ENCODE measurements around the gene CLNK. TPM values are rescaled to one million over a fixed set of nuclear protein-coding genes. Genes with fewer than 3 reads are reported as not detected.

CLNK gene
- polyA plus RNA-seq, 4 donors: 0.62 to 1.6 (median 0.74) TPM

DNA sequence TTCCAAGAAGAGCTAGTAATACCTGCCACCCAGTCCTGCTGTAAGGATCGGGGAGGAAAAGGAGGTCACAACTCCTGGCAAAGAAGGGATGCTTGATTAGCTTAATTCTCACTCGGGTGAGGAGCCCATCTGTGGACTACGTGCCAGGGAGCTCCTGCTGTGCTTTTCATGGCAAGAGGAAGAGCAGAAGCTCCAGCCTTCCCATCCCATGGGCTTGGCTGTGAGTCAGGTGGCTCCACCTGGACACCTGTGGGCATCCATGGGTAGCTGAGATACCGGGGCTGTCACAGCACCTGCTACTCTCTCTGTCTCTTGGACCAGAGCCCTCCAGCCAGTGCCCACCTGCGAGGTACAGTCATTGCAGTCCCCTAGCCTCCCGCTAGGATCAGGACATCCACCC lies 18.0 kb downstream of the CLNK start:
- DNase-seq (ENCODE audit: low read depth in 4 of 4, low spot score in 2 of 4): no peak

GRCh38 chr4:10664408-10664807 lies 20.2 kb downstream of the CLNK start:
- DNase-seq (ENCODE audit: low read depth in 4 of 4, low spot score in 2 of 4): no peak

DNA sequence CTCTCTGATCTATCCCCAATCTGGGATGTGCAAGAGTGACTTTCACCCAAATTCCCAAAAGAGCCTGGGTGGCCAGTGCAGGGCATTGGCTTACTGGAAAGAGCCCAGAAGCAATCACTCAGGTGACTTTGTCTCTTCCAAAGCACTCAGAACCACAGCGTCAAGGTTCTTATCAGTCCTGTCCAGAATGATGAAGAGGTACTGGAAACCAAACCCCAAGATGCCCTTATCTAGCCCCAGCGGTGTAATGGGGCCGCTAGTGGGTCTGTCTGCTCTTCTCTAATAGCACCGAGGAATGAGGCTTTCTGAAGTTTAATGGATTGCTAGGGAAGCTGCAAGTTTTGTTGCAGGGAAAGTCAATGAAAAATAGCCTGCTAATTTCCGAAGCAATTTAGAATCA lies 21.6 kb downstream of the CLNK start:
- DNase-seq (ENCODE audit: low read depth in 4 of 4, low spot score in 2 of 4): no peak

DNA sequence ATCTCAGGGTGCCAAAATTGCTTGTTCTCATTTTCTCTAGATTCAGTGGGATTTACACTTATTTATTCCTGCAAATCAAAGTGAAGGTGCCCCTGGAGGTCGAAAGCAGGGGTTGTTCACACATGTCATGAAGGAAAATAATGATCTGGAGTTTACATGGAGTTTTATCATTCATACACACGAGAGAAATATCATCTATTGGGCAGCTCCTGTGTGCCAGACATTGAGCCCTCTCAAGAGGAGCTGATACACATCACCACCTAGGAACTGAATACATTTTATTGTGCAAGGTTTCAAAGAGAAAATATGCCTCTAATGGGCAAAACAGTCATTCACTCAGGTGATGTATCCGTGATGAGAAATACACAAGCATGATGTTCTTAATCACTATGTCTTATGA lies 23.5 kb downstream of the CLNK start:
- DNase-seq (ENCODE audit: low read depth in 4 of 4, low spot score in 2 of 4): no peak

DNA sequence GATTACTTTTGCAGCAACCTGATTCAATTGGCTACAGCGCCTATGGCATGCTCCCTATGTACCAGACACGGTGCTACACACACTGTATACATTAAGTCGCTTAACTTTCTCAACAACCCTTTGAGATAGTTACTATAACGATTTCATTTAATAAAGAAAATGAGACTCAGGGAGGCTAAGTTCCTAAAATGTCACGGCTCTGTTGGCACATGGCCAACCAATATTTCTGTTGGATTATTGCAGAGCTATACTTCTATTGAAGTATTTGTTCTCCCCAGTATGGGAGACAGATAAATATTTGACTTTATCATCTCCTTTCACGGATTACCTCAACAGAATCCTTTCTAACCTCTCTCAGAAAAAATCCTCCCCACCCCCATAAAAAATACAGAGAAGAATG lies 25.3 kb downstream of the CLNK start:
- no peak for DNase-seq (ENCODE audit: low read depth in 4 of 4, low spot score in 2 of 4)

DNA sequence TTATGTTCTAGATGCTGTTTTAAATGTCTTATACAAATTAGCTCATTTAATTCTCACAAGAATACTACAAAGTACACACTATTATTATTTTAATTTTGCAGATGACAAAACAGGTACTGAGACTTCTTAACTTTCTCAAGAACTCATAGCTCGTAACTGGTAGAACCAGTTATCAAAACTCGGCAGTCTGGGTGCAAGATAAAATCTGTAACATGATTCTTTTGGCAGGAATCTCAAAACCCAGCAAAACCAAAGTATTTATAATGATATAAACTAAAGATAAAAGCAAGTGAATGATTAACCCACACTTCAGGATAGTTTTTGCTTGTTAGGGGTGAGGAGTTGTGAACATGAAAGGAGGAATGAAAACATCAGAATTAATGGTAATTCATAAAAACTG lies 27.6 kb downstream of the CLNK start:
- no peak for DNase-seq (ENCODE audit: low read depth in 4 of 4, low spot score in 2 of 4)

GRCh38 chr4:10656420-10656819 lies 28.1 kb downstream of the CLNK start:
- no peak for DNase-seq (ENCODE audit: low read depth in 4 of 4, low spot score in 2 of 4)

DNA sequence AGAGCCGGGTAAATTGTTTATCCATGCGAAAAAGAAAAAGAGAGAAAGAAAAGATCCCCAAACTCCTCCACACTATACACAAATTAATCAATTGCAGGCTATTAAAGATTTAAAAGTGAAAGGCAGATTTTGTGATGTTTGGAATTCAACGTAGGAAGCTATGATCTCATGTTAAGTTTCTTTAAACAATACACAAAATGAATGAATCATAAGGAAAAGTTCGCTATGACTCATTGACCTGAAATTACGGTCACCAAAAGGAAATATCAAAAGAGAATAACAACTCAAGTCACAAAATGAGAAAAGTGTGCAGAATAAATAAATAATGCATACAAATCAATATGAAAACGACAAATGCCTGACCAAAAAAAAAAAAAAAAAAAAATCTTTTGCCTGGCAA lies 28.6 kb downstream of the CLNK start:
- DNase-seq (ENCODE audit: low read depth in 4 of 4, low spot score in 2 of 4): no peak

GRCh38 chr4:10648479-10648878 lies 36.1 kb downstream of the CLNK start:
- no peak for DNase-seq (ENCODE audit: low read depth in 4 of 4, low spot score in 2 of 4)

- no peak for DNase-seq (ENCODE audit: low read depth in 4 of 4, low spot score in 2 of 4)
Measured at GRCh38 chr4:10647846-10648245, 36.7 kb downstream of the CLNK start.

DNA sequence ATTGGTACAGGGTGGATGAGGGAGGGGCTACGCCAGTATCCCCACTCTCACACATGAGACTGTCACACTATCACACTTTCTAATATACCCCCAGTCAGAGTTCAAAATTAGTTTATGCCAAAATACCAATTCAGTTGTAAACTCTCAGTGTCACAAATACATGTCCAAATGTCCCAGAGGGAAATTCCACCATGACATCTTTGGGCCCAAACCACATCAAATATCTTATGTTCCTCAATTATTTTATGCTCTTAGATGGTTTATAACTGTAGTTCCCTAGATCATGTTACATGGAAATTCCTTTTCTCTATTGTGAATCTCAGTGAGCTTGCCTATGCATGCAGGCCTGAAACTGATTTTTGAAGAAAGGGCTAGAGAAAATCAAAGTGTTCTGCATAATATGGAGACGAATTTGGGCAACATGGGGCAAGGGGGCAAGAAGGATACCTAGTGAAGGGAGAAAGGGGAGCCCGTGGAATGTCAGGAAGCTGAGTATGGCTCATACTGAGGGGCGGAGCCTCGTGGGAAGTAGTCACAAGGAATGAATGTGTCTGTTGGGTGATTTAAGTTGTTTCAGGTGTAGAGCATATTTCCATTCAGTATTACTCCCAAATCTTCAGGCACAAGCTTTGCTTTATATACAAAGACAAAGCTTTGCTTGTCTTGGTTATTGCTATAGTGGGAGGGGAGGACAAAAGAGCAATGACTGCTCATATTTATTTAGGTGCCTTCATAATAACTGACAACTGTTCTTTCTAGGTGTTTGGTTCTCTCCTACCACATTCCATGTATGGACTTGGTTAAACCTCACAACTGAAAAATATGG lies 40.8 kb downstream of the CLNK start:
- no peak for DNase-seq (ENCODE audit: low read depth in 4 of 4, low spot score in 2 of 4)

DNA sequence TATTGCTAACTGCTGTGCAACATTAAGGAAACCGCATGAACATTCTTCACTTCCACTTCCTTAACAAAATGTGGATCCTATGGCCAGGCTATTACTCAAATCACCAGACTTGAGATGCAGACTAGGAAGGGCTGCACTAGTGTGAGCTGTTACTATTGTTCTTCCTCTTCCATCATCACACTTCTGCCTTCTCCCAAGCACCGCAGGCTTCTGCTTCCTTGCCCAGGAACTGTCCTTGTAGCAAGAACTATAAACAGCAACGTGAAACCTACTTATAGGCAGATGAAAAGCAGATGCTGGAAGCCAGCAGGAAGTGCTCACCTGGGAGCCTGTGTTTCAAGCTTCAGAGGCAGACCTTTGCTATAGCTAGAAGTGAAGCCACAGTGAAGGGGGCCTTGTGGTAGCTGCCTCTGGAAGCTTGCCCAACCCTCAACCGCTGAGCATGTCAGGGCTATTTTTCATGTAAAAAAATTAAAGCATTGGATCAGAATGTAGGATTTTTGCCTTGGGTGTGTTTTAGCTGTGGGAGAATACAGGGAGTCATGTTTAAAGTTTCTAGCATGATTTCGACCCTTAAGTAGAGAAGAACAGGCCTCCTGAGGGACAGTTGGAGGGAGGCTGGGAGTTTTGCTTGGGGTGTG lies 43.9 kb downstream of the CLNK start:
- no peak for DNase-seq (ENCODE audit: low read depth in 4 of 4, low spot score in 2 of 4)

DNA sequence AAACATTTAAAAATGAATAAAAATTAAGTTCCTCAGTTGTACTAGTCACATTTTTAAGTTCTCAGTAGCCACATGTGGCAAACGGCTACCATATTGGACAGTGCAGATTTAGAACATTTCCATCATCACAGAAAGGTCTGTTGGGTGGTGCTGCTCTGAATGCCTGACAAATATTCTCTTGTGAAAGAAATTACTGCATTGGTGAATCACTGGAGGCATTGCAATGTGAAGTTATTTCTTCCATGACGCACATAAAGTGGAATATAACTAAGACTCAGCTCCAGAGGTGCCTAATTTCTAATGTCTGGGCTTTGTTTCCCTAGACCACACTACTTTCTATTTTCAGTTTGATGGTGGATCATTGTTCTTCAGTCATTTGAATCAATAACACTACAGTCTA lies 44.9 kb downstream of the CLNK start:
- no peak for DNase-seq (ENCODE audit: low read depth in 4 of 4, low spot score in 2 of 4)

GRCh38 chr4:10639100-10639499 lies 45.5 kb downstream of the CLNK start:
- no peak for DNase-seq (ENCODE audit: low read depth in 4 of 4, low spot score in 2 of 4)

- DNase-seq (ENCODE audit: low read depth in 4 of 4, low spot score in 2 of 4): no peak
Measured at GRCh38 chr4:10635091-10635490, 49.5 kb downstream of the CLNK start.

DNA sequence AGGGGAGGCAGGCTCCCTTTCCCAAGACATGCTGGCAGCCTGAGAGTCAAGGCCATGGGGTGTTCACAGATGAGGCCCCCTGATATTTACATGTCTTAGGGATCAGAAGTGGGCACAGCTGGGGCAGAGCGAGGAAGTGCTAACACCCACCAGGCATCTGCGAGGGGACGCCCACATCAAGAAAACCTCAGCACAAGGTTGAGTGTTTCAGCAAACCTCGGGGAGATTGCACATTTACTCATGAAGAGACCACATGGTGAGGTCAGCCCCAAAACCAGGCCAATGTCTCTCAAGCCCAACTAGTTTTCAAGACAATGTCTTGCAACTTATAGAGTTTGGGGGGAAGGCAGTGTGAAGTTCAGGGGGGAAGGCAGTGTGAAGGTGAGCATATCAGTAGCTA lies 55.2 kb downstream of the CLNK start:
- no peak for DNase-seq (ENCODE audit: low read depth in 4 of 4, low spot score in 2 of 4)

DNA sequence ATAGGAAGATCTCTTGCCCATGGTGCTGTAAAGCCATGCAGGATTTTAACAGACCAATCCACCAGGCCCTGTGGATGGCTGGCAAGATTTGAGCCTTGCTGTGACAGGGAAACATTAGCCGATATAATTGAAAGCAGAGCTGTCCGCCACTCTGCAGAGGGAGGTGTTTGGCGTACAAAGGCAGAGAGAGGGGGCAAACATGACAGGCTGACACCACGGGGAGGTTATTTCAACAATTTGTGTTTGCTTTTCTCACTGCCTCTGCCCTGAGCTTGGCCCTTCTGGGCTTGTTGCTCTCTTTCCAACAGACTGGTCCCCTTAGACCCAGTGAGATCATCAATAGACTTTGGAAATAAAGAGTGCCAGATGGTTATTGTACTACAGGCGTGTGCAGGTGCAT lies 59.4 kb downstream of the CLNK start:
- DNase-seq (ENCODE audit: low read depth in 4 of 4, low spot score in 2 of 4): no peak

DNA sequence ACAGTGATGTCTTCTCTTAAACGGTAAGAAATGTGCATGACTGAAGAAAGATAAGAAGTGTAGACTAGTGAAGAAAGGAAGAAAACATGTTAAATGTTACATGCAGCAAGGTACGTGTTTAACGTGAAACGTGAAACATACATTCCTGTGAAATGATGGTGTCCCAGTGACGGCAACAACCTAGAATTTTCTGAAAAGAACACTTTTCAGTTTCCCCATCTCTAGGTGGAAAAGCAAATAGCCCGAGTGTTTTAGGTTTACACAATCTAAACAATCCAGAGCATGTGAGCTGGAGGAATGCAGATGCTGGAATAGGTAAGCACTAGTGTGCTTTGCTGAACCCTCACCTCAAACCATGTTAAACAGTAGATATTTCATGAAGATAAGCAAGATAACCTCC lies 60.7 kb downstream of the CLNK start:
- no peak for DNase-seq (ENCODE audit: low read depth in 4 of 4, low spot score in 2 of 4)

DNA sequence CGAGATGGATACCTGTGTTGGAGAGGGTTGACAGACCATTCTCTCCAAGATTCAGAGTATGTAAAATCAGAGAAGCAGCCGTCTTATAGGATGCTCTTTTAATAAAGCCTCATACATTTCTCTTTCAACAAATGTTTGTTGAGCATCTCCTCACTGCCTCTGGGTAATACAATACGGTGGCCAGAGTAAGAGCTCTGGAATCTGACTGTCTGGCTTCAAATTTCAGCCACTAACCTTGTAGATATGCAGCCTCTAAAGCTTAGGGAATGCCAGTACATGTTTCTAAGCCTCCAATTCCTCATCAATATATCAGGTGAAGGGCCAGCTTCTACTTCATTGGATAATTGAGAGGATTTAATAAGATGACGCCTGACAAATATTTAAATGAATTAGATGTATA lies 61.3 kb downstream of the CLNK start:
- no peak for DNase-seq (ENCODE audit: low read depth in 4 of 4, low spot score in 2 of 4)

DNA sequence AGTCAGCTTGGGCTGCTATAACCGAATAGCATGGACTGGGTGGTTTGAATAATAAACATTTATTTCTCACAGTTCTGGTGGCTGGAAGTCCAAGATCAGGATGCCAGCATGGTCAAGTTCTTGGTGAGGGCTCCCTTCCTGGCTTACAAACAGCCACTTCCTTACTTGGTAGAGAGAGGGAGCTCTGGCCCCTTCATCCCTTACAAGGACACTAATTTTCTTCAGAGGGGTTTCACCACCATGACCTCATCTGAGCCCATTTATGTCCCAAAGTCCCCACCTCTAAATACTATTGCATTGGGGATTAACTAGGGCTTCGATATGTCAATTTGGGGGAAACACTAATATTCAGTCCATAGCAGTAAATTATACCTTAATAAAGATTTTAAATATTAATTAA lies 61.8 kb downstream of the CLNK start:
- DNase-seq (ENCODE audit: low read depth in 4 of 4, low spot score in 2 of 4): no peak

DNA sequence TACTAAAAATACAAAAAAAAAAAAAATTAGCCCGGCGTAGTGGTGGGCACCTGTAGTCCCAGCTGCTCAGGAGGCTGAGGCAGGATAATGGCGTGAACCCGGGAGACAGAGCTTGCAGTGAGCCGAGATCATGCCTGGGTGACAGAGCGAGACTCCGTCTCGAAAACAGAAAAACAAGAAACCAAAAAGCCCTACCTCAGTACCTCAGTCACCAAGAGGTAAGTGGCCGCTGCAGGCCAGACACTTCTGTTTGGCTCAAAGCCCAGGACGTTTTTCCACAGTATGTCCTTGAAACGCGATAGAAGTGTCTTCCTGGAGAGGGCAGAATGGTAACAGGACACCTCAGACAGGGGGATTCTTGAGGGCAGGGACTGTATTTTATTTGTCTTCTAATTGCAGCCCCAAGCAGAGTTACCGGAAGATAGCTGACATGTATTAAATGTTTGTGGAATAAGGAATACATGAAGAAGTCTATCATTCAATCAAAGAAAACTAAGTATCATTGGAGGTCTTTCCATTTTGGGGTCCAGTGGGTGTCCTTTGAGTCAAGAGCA lies 63.6 kb downstream of the CLNK start:
- no peak for DNase-seq (ENCODE audit: low read depth in 4 of 4, low spot score in 2 of 4)

- no peak for DNase-seq (ENCODE audit: low read depth in 4 of 4, low spot score in 2 of 4)
Measured at GRCh38 chr4:10619855-10620254, 64.7 kb downstream of the CLNK start.

All from left renal cortex interstitium (tissue), 4 donors.